Measurements from ENCODE around the gene BTBD16.

GRCh38 chr10:122255509-122256301 lies 15.4 kb upstream of the BTBD16 start:
- TF ChIP-seq CTCF (IDR thresholded peaks at IDR 0.05) (no peak), POLR2A (IDR thresholded peaks at IDR 0.05) (no peak)

Measured in testis (tissue), 2 donors.